GM21423 (cell line): ENCODE data around the gene OCA2.
"Not testable (repeated sequence)": the region's sequence is repeated elsewhere in the genome, so short reads cannot be mapped to it uniquely, and the experiment has no call there.

Source experiments
- ATAC-seq: cut with Tn5 transposase; IDR thresholded peaks from one replicate; pipeline ENCODE4 v1.9.1; 2021; ENCODE audit warnings: mild to moderate bottlenecking, moderate library complexity; ENCODE audit not compliant: unreplicated experiment

The OCA2 gene

DNA sequence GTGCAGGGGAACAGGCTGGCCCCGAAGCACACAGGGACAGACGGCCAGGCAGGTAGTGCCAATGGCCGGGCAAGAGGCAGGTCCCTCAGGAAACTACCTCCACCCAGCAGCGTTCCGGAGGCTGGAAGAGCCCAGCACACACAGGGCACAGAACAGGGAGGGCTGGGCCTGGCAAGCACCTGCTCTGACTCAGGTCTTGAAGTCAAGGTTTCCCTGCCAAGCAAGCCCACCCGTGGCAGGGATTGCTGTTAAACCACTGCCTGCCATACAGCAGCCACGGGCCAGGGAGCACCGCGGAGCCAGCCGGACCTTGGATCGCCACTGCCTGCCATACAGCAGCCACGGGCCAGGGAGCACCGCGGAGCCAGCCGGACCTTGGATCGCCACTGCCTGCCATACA, 22.5 kb upstream of the OCA2 start:
- not testable (repeated sequence) for ATAC-seq

DNA sequence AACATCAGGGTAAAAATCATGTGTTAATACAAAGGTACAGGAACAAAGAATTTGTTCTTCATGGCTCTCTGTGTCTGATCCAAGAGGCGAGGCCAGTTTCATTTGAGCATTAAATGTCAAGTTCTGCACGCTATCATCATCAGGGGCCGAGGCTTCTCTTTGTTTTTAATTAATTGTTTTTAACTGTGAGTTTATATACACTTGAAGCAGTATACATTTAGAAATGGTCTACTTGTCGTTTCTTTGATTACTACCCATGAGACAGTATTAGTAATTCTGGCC, 21.2 kb upstream of the OCA2 start:
- ATAC-seq = no peak

GRCh38 chr15:28118531-28118930, 19.4 kb upstream of the OCA2 start:
- no peak for ATAC-seq

DNA sequence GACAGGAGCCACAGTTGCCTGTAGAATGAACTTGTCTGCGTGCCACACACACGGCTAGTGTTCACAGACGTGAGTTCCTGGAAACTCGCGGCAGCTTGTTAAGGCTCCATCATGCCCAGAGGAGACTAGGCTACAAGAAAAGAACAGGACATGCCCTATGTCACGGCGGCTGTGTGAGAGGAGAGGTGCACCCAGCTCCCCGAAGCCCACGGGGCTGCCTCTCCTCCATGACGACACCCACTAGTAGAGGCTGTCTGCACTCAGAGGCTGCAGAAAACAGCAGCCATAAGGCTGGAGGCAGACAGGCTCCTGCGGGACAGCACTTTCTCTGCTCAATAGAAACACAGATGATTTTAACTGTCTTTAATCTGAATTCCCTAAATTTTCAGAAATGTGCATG, 19.0 kb upstream of the OCA2 start:
- no peak for ATAC-seq

DNA sequence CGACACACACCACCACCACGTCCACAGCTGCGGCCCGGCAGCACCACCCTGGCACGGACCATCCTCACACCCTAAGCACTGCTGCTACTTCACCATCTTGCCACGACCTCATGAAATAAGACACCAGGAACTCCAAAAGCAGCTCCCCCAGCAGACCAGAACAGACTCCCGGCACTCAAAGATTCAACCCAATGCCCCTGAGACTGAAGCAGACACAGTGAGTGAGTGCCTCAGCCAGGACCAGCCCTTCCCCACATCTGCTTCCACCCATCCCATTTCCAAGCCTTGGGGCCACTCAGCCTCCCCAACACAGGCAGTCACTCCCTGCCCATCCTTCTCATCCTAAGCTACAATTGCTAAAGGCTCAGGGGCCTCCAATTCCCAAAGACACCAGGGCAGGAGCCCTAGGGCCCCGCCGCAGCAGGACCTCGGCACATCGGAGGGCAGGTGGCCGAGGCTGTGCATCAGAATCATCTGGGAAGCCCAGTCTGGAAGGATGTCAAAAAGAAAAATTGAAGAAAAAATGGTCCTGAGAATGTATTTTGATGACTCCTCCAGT, 18.4 kb upstream of the OCA2 start:
- ATAC-seq = no peak

GRCh38 chr15:28116521-28117431, 17.7 kb upstream of the OCA2 start:
- ATAC-seq = no peak

DNA sequence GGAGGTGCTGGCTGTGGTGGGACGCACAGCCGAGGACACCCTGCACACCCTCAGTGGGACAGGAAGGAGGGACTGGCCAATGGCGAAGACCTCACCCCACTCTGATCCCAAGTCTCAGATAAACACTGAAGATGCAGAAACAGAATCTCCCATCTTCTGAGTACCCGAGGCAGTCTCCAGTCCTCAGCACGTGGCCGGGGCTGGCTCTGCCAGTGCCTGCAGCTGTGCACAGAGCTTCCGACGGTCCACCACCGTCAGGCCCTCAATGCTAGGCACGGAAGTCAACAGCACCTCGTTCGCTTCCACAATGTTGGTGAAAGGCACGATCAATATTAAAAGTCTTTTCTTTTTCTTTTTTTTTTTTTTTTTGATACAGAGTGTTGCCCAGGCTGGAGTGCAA, 16.8 kb upstream of the OCA2 start:
- ATAC-seq = no peak

- no peak for ATAC-seq
These were observed 15.9 kb upstream of the OCA2 start for GRCh38 chr15:28114721-28115622.

- ATAC-seq = no peak
These were observed 15.0 kb upstream of the OCA2 start for GRCh38 chr15:28114114-28114455.

- ATAC-seq = no peak
These were observed 14.4 kb upstream of the OCA2 start for GRCh38 chr15:28113394-28114113.

GRCh38 chr15:28112962-28113361, 13.8 kb upstream of the OCA2 start:
- no peak for ATAC-seq

- no peak for ATAC-seq
These were observed 13.1 kb upstream of the OCA2 start for GRCh38 chr15:28112101-28112760.

GRCh38 chr15:28111543-28111942, 12.4 kb upstream of the OCA2 start:
- no peak for ATAC-seq

DNA sequence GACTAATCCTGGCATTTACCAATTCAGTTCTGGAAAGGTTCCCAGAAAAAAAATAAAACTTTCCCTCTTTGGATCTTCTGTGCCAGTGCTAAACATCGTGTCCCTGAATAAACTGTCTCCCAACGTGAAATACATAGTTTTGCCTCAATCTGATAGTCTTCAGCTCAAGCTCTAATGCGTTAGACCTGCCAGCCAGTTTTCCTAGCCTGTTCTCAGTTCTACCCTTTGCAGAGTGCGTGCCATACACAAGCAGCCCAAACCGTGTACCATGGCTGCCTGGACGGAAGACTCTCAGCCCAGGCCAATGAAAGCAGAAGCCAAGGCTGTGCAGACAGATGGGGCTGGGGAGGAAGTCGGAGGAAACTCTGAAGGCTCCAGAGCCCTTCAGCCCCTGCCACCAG, 11.4 kb upstream of the OCA2 start:
- no peak for ATAC-seq

DNA sequence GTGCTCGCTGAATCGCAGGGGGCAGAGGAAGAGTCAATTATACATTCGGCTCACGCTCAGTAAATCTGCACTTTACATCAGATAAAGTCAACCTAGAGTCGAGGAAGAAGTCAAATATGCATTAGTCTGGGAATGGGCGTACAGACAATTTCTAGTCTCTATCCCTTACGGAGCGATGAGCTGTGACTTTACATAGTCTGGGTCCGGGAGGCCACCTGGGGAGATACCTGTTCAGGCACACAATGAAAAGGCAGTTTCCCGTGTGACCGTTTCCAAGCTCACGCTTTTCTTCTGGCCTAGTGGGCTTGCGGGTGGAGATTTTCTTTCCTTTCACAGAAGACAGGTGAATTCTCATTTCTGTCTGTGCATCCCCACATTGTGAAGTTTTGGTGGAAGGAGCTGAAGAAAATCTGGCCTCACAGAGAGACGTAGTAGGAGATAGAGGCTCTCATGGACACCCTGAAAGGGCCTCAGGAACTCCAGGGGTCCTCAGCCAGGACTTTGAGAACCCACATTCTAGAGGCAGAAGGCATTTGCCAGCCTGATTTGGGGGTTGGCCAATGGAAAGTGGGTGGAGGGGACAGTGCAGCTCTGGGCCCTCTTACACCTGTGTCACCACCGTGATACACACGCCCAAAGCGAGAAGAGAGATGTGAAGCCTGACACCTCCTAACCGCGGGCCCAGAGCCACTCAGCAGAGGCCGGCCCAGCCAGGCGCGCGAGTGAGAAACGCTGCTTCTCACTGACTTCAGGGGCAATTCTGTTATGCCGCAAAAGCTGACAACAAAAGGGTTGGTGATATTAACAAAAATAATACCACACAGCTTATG, 10.7 kb upstream of the OCA2 start:
- no peak for ATAC-seq

- no peak for ATAC-seq
These were observed 8.8 kb upstream of the OCA2 start for GRCh38 chr15:28107904-28108275.

GRCh38 chr15:28107111-28107903, 8.2 kb upstream of the OCA2 start:
- no peak for ATAC-seq

GRCh38 chr15:28106294-28107110, 7.4 kb upstream of the OCA2 start:
- ATAC-seq = no peak
